ENCODE results near the gene BCL2L1.
"Not testable (repeated sequence)": the region's sequence is repeated elsewhere in the genome, so short reads cannot be mapped to it uniquely, and the experiment has no call there.

Gene BCL2L1

DNA sequence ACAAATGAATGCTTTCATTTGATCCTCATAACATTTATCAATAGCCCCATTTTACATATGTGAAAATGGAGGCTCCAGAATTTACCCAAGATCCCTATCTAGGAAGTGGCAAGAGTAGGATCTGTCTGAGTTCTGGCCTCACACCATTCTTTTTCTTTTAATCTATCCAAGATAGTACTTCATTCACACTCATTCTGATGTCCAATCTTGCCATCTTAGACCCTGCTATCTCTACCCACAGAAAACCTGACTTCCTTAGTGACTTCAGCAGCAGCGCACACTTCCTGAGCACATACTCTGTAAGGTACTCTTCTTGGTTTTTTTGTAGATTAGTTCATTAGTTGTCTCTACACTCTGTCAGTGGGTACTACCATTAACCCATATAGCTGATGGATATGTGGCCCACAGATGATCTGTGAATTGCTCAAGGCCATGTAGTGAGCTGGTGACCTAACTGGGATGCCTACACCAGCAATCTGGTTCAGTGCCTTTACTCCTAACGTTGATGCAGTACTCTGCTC, 48.7 kb downstream of the BCL2L1 start:
- no peak for DNase-seq

DNA sequence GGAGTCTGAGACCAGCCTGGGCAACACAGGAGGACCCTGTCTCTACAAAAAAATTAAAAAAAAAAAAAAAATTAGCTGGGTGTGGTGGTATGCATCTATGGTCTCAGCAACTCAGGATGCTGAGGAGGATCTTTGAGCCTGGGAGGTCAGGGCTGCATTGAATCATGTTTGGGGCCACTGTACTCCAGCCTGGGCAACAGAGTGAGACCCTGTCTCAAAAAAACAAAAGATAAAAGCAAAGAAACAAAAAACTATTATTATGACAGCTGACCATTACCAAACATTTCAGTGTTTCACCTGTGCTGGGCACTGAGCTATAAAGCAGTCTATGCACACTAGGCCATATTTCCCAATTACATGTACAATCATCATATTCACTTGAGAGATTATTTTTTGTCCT, 49.2 kb downstream of the BCL2L1 start:
- DNase-seq, result no peak

DNA sequence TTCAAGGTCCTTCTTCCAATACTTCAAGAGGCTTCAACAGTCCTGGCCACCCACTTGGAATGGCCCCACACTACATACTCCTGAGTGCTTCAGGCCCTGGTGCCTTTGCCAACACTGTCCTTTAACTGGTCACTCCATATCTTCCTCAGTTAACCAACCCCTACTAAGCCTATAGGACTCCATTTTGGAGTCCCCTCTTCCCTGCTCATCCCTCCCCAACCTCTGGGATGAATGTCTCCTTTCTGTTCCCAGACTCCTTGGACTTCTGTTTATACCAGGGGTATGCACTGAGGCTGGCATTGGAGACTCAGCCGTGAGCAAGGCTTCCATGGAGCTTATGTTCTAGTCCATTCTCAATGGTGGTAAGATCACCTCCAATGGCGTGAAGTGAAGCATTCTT, 51.3 kb downstream of the BCL2L1 start:
- no peak for DNase-seq

DNA sequence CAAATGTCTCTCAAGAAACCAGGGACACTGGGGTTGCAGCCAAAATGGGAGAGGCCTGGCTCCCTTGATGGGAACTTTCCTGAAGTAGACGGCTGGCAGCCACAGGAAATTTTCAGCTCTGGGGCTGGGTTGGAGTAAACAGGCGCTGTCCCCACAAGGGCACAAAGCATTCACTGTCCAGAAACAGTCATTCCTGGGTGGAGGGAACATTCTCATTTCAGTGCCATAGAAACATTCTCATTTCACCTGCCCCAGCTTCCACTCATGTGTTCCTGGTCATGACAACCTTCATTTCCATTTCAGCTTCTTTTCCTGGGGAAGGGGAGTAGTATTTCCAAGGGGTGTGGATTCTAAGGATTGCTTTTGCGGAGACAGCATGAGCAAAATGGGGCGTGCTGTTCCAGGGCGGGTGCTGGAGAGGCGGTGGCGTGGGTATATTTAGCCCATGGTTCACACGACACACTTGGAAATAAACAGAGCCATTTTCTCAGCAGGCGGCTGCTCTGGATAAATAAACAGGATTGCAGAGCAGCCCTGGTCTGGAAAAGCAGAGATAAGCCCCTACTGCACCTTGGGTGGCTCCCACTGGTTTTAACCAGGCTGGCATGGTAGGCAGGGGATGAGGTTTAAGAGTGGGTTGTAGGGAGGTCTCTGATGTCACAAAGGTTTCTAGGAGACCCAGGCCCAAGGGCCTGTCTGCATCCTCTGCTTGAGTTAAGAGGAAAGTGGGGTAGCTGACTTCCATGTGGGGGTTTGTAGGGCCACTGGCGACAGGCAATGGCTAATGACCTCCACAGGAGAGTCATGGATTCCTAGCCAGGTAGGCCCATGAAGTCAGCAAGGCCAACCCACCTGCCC, 52.1 kb downstream of the BCL2L1 start:
- no peak for DNase-seq

DNA sequence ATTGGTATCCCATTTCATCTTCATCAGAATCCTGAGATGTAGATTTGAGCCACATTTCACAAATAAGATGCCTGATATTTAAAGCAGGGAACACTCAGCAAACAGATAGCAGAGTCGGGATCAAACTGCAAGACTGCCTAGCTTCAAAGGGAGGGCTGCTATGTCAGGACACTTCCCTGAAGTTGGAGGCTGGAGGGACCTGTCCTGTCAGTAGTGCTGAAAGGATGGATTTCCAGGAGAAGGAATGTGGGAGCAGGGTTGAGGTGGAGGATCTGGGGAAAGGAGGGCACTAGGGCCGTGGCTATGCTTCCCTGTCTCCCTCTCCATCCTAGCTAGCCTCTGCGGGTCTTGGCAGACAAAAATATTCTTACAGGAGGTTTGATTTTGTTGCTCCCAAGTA, 52.8 kb downstream of the BCL2L1 start:
- DNase-seq, result no peak

DNA sequence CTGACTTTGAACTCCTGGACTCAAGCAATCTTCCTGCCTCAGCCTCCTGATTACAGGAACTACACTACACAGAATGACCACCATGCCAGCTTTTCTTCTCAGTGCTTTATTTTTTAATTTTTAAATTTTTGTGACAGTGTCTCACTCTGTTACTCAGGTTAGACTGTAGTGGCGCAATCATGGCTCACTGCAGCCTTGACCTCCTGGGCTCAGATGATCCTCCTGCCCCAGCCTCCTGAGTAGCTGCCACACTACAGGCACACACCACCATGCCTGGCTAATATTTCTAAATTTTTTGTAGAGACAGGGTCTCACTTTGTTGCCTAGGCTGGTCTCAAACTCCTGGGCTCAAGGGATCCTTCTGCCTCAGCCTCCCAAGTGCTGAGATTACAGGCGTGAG, 53.7 kb downstream of the BCL2L1 start:
- not testable (repeated sequence) for DNase-seq

DNA sequence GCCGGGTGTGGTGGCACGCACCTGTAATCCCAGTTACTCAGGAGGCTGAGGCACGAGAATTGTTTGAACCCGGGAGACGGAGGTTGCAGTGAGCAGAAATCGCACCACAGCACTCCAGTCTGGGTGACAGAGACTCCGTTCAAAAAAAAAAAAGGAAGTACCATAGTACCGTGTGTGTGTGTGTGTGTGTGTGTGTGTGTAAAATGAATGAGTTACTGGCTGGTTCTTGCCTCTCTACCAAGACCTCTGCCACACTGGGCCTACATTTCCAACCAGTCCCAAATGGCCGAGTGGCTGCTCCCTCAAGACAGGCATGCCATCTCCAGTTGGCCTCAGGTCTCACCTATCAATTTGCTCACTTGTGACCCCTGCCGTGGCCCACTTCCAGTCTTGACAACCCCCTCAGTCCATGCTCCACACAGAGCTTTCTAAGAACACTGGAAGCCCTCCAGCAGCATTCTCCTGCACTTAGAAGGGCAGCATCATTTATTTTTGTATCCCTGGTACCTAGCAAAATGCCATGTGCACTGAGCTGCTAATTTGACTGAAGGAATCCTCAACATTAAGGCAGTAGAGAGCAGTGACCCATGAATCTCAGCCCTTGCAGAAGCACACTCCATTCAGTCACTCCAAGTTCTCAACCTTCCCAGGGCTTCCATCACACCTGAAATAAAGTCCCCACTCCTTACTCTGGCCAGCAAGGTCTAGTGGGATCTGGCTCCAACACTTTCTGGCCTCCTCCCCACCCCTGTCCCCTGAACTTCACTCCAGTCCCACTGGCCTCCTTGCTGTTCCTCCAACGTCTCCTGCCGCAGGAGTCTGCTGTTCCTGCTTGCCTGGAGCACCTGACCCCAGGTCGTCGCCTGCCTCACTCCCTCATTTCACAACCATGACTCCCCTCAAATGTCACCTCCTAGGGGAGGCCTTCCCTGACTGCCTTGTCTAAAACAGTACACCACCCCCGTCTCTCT, 55.1 kb downstream of the BCL2L1 start:
- no peak for DNase-seq

DNA sequence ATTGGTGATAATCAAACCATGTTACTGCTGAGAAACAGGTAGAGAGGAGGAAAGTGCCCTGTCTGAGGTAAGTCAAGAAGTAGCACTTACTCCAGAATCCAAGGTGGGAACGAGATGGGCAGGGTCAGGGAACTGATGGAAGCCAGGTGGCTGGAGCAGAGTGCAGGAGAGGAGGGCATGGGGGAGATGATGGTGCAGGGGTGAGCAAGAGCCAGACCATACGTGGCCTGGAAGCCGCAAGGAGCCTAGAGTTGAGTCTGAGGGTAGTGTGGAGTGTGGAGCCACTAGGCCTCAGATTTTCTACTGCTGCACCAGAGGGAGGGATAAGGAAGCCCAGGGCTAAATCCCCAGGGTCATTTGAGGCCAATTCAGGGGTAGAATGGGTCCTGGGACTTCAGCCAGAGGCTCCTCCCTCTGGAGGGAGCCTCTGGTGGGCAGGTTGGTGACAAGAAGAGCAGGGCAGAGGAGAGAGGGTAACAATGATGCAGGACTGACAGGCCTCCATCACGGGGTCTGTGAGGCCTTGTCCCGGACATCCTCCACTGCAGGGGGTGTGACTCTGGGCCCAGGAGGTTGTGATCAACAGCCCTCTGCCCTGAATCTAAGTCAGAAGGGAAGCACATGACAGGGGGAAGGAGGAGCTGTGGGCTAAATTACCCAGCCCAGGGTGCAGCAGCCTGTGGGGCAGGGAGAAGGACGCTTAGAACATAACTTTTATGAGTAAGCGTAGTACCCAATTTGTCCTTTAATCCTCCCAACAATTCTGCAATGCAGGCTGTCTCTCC, 56.2 kb downstream of the BCL2L1 start:
- no peak for DNase-seq

DNA sequence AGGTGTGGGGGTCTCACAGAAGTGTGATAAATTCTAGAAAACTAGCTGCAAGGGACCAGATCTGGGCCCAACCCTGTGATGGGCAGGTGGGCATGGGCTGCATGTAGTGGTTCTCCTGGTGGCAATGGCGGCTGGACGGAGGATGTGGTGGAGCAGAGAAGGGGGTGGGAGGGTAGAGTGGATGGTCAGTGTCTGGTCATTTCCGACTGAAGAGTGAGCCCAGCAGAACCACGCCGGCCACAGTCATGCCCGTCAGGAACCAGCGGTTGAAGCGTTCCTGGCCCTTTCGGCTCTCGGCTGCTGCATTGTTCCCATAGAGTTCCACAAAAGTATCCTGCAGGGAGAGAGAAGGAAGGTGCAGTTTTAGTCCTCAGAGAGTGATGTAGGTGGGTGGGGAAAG, 56.9 kb downstream of the BCL2L1 start:
- no peak for DNase-seq

DNA sequence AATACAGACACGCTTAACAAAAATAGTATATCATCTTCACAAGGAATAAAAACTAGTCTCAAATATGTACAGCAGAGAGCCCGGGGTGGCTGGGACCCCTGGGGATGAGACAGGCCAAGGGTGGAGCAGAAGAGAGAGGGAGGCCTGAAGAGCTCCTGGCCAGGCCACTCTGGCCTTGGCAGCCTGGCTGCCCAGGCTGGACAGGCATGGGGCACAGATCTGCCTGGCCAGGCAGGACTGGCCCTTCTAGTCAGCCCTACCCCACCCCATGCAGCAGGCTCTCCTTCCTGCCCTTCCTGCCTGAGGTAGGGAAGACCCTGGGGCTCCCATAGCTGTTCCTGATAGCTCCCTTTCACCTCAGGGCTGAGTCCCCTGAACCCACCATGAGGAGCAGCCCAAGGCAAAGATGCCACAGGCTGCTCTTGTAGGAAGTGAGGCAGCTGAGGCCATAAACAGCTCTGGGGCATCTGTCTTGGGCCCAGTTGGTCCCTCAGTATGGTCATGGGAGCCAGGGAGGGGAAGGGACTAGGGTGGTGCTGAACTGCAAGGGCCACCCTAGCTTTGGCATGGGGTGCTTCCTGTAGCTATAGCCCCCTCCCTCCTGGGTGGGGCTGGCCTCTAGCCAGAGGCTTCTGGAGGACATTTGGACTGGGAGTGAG, 57.8 kb downstream of the BCL2L1 start:
- no peak for DNase-seq

DNA sequence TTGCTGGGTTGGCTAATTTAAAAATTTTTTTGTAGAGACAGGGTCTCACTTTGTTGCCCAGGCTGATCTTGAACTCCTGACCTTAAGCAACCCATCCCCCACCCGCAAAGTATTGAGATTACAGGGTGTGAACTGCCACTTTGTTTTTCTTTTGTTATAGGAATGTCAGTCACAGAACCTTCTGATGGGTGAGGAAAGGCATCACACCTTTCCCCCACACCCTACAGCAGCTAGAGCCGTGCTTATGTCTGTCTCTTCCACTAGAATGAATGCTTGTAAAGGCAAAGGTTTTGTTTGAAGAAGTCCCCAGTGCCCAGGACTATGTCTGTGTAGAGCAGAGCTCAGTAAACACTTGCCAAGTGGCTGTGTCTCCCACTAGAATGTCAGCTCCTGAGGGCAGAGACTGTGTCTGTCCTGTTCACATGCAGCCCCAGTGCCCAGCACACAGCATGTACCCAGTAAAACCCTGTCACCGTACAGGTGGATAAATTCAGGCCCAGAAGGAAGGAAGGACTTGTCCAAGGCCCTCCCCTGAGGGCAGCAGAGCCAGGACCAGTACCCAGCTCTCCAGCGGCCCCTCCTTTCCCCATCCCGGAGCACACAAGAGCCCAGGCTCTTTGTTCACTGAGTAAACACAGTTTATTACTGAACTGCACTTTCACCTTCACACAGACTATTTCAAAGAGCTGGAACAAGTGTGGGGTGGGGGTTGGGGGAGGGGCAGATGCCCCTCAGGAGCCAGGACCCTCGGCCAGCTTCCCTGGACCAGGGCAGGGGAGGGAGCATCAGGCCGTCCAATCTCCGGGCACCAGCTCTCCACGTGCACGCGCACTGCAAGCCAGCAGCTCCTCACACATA, 58.6 kb downstream of the BCL2L1 start:
- peak; percentile 56 to 61 for DNase-seq

DNA sequence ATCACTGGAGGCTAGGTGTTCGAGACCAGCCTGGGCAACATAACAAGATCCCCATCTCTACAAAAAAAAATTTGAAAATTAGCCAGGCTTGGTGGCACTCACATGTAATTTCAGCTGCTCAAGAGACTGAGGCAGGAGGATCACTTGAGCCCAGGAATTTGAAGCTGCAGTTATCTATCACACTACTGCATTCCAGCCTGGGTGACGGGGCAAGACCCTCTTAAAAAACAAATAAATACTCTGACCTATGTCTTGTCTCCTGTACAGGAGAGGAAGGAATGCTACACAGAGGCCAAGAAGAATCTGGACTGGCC, 59.2 kb downstream of the BCL2L1 start:
- DNase-seq, result no peak

DNA sequence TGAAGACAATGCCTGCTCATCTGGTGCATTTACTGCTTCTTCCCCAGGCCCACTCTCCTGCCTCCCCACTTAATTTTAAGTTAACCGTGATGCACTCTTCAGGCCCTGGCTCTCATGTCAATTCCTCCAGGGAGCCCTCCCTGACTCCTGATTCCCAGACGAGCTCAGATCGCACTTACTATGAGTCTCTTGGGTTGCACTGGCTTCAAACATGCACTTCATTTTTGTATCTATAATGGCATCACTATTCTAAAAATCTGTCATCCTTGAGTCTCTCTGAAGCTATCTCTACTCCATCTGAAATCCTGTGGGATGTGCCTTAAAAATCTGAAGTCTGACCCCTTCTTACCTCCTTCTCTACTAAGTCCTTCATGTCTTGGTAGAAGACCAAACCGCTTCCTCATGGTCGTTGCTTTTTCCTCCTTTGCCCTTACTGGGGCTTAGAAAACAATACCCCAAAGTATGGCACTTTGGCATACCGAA, 60.3 kb downstream of the BCL2L1 start:
- DNase-seq, result no peak

DNA sequence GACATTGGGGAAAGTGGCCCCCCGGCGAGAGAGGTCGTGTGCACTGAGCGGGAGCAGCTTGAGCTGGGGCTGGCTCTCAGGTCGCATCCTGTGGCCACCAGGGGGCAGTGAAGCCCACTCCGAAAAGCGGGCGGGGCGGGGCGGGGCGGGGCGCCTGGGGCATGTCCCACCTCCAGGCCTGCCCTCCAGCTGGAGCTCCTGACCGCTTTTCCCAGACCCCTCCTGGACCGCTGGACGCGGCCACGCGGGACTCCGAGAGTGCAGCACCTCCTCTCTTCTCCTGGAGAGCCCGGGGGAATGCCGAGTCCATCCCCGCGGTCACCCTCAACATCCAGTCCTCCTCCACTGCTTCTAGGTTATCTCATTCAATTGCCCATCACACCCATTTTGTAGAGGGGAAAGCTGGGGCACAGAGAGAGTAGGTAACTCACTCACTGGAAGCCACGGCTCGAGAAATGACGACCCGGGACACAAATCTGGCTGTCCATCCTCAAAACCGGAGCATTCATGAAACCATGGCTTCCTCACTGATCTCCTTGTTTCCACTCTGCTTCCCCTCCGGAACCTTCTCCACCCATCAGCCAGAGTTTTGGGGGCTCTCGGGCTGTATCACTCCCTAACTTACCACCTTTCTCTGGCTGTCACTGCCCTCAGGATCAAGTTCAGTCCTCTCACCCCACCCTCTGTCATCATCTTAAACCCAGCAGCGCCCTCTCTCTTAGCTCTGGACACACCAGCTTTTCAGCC, 60.9 kb downstream of the BCL2L1 start:
- peak; percentile 40 to 69 for DNase-seq

DNA sequence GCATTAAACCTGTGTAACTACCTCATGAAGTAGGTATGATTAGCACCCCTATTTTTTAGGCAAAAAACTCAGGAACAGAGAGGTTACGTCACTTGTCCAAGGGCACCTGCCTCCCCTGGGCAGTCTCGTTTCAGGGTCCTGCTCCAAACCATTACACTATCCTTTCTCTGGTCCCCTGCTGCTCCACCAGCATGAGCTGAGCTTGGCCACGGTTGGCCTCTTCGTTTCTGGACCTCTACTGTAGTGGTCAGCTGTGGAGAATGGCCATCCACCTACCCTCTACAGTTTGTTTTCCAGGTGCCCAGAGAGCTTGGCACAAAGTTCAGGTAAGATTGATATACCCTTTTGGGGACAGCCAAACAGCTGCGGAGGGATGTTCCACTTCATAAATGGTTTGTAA, 68.1 kb downstream of the BCL2L1 start:
- no peak for DNase-seq

DNA sequence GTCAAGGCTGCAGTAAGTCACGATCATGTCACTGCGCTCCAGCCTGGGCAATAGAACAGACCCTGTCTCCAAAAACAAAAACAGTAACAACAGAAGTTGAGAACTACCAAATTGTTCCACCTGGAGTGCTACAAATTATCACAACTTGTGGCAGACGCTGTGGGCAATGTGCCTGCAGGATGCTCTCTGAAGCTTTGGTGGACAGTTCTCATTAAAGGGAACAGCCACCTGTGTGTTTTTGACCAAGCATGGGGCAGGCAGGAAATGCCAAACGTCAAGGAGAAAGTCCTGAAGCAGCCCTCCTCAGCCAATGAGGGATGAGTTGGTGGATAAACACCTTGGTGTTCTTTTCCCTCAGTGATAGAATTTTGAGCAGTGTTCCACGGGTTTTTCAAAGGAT, 69.1 kb downstream of the BCL2L1 start:
- no peak for DNase-seq

DNA sequence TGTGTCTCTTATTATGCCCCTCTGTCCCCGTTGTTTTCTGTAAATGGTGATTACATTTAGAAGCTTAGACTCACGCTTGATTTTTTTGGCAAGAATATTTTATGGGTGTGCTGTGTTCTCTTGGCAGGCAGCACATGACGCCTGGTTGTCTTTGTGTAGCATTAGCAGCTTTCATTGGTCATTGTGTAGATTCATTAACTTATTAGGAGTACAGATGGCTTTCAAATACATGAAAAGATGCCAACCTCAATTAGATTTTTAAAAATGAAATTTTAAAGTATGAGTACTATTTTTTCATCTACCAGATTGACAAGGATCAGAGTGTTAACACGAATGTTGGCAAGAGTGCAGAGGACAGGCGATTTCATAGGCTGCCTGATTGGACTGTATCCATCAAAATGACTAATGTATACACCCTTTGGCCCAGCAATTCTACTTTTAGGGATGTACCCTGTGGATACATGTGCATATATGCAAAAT, 69.7 kb downstream of the BCL2L1 start:
- no peak for DNase-seq

DNA sequence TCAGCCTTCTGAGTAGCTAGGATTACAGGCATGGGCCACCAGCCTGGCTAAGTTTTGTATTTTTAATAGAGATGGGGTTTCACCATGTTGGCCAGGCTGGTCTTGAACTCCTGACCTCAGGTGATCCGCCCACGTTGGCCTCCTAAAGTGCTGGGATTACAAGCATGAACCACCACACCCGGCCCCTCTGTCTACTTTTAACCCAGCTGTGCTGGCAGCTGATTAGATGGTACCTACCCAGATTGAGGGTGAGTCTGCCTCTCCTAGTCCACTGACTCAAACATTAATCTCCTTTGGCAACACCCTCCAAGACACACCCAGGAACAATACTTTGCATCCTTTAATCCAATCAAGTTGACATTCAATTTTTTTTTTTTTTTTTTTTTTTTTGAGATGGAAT, 74.6 kb downstream of the BCL2L1 start:
- not testable (repeated sequence) for DNase-seq

DNA sequence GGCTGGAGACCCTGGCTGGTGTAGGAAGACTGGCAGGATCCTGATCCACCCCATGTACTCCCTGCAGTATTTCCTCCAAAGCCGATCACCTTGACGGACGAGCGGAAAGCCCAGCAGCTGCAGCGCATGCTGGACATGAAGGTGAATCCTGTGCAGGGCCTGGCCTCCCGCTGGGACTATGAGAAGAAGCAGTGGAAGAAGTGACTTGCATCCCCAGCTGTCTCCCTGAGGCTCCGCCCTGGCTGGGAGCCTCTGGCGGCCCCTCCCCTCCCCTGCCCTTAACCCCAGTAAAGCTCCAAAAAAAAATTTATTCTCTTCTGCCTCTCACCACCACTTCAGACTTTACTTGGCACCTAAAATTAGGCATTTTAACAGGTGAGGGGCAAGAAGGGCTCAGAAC, 78.0 kb downstream of the BCL2L1 start:
- DNase-seq, result no peak

DNA sequence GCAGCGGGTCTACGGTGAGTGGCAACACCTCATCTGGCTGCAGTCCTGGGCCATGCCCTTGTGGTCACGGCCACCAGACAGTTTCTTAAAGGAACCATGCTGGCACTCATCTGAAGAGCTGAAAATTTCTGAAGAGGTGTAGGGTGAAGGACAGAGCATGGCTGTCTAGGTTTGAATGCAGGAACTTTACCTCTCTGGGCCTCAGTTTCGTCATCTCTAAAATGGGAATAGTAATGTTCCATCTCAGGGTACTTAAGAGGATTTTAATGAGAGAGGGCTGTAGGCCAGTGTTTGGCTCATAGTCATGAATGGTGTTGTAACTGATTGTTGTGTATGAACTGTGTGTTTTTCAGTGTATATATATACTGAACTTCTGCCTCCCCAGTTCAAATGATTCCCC, 79.1 kb downstream of the BCL2L1 start:
- no peak for DNase-seq

Data from SHP77 (cell line).